Upper lobe of left lung (tissue), 4 donors: ENCODE measurements around the gene COL6A5.

ENCODE experiments used
- CTCF ChIP-seq, 6 experiments: fragments of 450-650 bp in 4 of 6; fragments of 200-600 bp in 2 of 6; sonication (generic) in 2 of 6; IDR thresholded peaks; one replicate each; pipeline ENCODE4 v1.5.1; 2016 to 2019; ENCODE audit warnings: antibody characterized with exemption in 6 of 6
- EP300 ChIP-seq, 4 donors: sonication (generic); formaldehyde crosslinking; IDR thresholded peaks; one replicate each; pipeline ENCODE4 v1.5.1; 2017; ENCODE audit warnings: antibody characterized with exemption in 4 of 4, control low read depth in 2 of 4
- POLR2A ChIP-seq, 4 donors: fragments of 450-650 bp; IDR thresholded peaks; one replicate each; pipeline ENCODE4 v1.5.1; 2016 to 2017; ENCODE audit warnings: antibody characterized with exemption in 4 of 4, mild to moderate bottlenecking in 2 of 4
- POLR2AphosphoS5 ChIP-seq, 2 donors: sonication (generic); formaldehyde crosslinking; IDR thresholded peaks; one replicate each; pipeline ENCODE4 v1.5.1; 2017; ENCODE audit warnings: antibody characterized with exemption in 2 of 2

DNA sequence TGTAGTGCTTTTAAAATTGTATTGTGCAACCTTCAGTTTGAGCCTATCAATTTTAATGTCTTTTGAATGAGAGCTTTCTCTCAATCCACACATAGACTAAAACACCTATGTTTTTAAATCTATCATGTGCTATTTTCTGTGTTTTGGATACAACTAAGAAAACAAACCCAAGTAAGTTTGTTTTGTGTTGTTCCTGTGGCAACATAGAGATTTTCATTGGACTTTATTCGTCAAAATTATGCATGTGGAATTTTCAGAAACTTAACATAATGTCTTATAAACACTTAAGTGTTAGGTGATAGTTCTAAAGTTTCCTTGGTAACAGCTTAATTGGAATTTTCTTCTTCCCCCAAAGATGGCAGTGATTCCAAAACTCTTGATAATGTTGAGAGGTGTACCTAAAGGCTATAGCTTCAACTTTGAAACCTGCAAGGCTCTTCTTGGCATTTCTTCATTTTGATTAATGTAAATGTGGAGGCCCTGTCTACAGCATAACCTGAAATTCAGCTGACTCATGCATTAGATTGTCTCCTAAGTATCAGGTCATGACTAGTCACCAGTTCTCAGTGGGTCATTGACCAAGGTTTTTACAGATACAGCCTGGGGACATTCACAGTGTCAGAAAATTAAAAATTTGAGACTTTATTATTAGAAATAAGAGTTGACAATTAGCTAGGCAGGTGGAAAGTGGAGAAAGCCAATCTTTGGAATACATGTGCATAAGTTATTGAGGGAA lies 44.4 kb downstream of the COL6A5 start:
- no peak for TF ChIP-seq POLR2A (IDR thresholded peaks at IDR 0.05)
- TF ChIP-seq CTCF (IDR thresholded peaks at IDR 0.05) = no peak
- TF ChIP-seq POLR2AphosphoS5 (IDR thresholded peaks at IDR 0.05) = no peak
- TF ChIP-seq EP300 (IDR thresholded peaks at IDR 0.05) = no peak
